GM13976 (cell line): Measurements from ENCODE around the gene ZSCAN16.

Experiments used
- DNase-seq: peaks from one replicate; pipeline ENCODE4 v3.0.0; 2012; ENCODE audit warnings: low spot score
- in situ Hi-C: fragments of 300-500 bp; cut with MboI; formaldehyde crosslinking; loops from one replicate; pipeline ENCODE4 v1.12.0; 2022; ENCODE audit warnings: low sequenced_read_pairs, mixed read lengths, inconsistent platforms; ENCODE audit not compliant: unreplicated experiment
- TF ChIP-seq, protein P1 (sequence below): IDR thresholded peaks from 2 replicates; pipeline ENCODE4 v1.5.1; 2012; ENCODE audit warnings: borderline replicate concordance, mild to moderate bottlenecking; ENCODE audit not compliant: insufficient read depth; ENCODE audit errors: extremely low read depth, missing control alignments, control extremely low read depth

The ZSCAN16 gene

DNA sequence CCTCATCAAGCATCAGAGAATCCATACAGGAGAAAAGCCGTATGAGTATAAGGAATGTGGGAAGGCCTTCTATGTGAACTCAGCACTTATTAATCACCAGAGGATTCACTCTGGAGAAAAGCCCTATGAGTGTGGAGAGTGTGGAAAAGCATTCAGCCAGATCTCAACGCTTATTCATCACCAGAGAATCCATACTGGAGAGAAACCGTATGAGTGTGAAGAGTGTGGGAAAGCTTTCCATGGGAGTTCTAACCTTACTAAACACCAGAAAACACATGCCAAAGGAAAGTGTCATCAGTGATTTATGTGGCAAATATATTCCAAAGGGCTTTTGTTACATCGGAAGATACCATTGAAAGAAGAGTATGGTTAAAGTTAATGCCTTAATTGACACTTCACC lies 42.7 kb downstream of the ZSCAN16 start:
- TF ChIP-seq, protein P1, sequence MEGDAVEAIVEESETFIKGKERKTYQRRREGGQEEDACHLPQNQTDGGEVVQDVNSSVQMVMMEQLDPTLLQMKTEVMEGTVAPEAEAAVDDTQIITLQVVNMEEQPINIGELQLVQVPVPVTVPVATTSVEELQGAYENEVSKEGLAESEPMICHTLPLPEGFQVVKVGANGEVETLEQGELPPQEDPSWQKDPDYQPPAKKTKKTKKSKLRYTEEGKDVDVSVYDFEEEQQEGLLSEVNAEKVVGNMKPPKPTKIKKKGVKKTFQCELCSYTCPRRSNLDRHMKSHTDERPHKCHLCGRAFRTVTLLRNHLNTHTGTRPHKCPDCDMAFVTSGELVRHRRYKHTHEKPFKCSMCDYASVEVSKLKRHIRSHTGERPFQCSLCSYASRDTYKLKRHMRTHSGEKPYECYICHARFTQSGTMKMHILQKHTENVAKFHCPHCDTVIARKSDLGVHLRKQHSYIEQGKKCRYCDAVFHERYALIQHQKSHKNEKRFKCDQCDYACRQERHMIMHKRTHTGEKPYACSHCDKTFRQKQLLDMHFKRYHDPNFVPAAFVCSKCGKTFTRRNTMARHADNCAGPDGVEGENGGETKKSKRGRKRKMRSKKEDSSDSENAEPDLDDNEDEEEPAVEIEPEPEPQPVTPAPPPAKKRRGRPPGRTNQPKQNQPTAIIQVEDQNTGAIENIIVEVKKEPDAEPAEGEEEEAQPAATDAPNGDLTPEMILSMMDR: no peak
- no peak for DNase-seq
- in situ Hi-C loops: no loop called here

DNA sequence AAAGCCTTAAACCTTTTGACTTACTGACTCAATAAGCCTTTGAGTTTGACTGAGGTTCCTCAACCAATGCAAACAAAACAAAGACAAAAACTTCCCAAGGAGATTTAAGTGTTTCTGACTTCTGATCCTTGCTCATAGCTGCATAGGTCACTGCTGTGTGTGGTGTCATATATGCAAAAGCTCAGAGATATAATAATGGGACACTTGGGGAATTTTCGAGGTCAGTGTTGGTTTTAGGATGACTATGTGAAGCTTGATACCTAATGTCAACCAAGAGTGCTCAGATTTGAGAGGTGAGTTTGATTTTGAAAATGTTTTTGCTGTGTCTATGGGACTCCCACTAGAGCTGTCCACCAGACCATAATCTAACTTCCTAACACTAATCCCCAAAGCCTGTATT lies 43.5 kb downstream of the ZSCAN16 start:
- TF ChIP-seq, protein P1: no peak
- in situ Hi-C loops: no loop called here
- no peak for DNase-seq

DNA sequence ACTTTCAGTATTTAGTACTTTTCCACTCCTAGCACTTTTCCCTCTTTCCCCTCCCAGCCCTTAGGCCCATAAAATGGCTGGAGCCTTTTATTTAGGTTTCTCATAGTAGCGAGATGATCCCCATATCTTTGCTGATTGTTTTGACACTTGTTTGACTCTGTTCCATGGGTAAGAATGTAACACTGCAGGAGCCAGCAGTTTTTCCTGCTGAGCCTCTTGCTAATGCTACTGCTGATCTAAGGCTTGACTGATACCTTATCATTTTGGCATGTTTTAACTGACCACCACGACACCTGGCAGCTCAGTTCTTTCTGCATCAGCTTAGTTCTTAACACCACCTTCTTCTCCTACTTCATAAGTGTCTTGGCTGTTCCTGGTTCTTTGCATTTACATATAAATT lies 46.9 kb downstream of the ZSCAN16 start:
- DNase-seq: no peak
- TF ChIP-seq, protein P1: no peak
- in situ Hi-C loops: no loop called here

DNA sequence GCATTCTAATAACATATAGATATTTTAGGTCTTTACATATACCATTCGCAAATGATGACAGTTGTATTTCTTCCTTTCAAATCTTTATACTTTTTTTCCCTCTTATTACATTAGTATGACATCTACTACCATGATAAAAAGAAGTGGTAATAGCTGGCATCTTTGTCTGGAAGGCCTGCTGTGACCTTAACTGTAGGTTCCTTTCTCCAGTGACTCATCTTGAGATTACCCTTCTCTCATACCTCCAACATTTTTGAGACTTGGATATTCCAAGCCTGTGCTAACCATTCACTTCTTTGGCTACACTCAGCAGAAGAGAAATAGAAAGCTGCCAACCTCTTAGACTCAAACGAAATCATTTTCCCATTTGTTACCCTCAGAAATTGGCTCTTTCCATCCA lies 47.6 kb downstream of the ZSCAN16 start:
- in situ Hi-C loops: no loop called here

DNA sequence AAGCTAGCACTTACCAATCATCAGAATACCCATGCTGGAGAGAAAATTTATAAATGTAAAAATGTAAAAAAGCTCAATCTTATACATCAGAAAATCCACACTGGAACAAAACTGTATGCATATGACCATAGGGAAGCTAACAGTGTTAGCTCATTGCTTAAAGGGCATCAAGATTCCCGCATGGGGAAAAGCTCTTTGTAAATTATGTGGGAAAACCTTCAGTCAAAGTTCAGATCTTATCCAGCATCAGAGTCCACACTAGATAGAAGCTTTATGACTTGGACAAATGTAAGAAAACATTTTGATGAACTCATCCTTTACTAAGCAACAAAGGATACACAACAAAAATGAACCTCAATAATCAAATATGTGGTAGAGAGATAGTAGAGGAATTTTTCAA lies 52.0 kb downstream of the ZSCAN16 start:
- TF ChIP-seq, protein P1: no peak
- no peak for DNase-seq
- in situ Hi-C loops: no loop called here

More for the DNA sequence above, 47.6 kb downstream of the ZSCAN16 start:
- TF ChIP-seq, protein P1: no peak
- DNase-seq: no peak
